GM10248 (cell line): ENCODE data around the gene IP6K1.
"Not testable (repeated sequence)": the region's sequence is repeated elsewhere in the genome, so short reads cannot be mapped to it uniquely, and the experiment has no call there.

ENCODE experiments used
- CTCF ChIA-PET: fragments of 300-600 bp; sonication (Branson Sonifier 250); formaldehyde crosslinking; extraction: SDS; loops from one replicate; lab custom pipeline; 2021; ENCODE audit warnings: antibody characterized with exemption; lab: Yijun Ruan, JAX
- POLR2A ChIA-PET: fragments of 350-650 bp; sonication (Branson Sonifier 250); formaldehyde crosslinking; extraction: SDS; loops from one replicate; lab custom pipeline; 2020; ENCODE audit warnings: antibody characterized with exemption; lab: Yijun Ruan, JAX
- DNase-seq: peaks from one replicate; pipeline ENCODE4 v3.0.0; 2012; ENCODE audit errors: extremely low spot score
- TF ChIP-seq, protein P1 (sequence below): IDR thresholded peaks from 2 replicates; pipeline ENCODE4 v1.5.1; 2012; ENCODE audit warnings: mild to moderate bottlenecking, low read depth; ENCODE audit errors: extremely low read depth, missing control alignments, control extremely low read depth

The IP6K1 gene

DNA sequence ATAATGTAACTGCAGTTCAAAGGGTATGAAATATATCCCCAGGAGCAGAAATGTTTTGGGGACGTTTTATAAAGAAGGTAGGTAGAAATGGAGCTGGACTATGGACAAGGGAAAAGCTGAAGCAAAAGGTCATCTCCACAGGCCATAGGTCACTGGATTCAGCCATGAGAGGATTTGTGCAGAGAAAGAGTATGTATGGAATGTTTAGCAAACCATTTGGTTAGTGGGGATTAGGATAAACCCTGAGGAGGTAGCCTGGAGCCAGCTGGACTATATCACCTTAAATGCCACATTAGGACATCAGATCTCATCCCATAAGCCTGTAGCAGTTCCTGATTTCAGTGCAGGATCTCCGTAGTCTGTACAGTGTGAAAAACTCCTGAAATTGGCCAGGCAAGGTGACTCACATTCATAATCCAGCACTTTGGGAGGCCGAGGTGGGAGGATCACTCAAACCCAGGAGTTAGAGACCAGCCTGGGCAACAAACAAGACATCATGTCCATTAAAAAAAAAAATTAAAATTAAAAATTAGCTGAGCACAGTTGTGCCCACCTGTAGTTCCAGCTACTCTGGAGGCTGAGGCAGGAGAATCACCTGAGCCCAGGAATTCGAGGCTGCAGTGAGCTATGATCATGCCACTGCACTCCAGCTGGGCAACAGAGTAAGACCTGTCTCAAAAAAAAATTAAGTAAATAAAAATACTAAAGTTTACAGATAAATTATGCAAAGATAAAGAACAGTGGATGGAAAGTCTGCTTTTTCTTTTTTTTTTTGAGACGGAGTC, 4.7 kb downstream of the IP6K1 start:
- TF ChIP-seq, protein P1, sequence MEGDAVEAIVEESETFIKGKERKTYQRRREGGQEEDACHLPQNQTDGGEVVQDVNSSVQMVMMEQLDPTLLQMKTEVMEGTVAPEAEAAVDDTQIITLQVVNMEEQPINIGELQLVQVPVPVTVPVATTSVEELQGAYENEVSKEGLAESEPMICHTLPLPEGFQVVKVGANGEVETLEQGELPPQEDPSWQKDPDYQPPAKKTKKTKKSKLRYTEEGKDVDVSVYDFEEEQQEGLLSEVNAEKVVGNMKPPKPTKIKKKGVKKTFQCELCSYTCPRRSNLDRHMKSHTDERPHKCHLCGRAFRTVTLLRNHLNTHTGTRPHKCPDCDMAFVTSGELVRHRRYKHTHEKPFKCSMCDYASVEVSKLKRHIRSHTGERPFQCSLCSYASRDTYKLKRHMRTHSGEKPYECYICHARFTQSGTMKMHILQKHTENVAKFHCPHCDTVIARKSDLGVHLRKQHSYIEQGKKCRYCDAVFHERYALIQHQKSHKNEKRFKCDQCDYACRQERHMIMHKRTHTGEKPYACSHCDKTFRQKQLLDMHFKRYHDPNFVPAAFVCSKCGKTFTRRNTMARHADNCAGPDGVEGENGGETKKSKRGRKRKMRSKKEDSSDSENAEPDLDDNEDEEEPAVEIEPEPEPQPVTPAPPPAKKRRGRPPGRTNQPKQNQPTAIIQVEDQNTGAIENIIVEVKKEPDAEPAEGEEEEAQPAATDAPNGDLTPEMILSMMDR: no peak
- DNase-seq: no peak
- ChIA-PET CTCF (interaction anchor here (1.4 kb wide), 1 partner anchor 22 kb away, joined by 4 read pairs; the partner anchor contains the start of gene INKA1), POLR2A (interaction anchor here (1.0 kb wide), 1 partner anchor 22 kb away, joined by 3 read pairs; no protein-coding TSS in a partner anchor)

GRCh38 chr3:49780975-49781365, 5.4 kb downstream of the IP6K1 start:
- CTCF ChIA-PET: interaction anchor here (1.6 kb wide), 1 partner anchor 58 kb away, joined by 5 read pairs; no protein-coding TSS in a partner anchor

GRCh38 chr3:49780080-49780974, 6.0 kb downstream of the IP6K1 start:
- no peak for DNase-seq
- POLR2A ChIA-PET: interaction anchor here (0.6 kb wide), 1 partner anchor 456 kb away, joined by 5 read pairs; the partner anchor contains the start of gene GNAI2
- TF ChIP-seq, protein P1: no peak
- CTCF ChIA-PET: interaction anchor here (0.7 to 1.6 kb wide), 2 partner anchors 23 to 59 kb away, joined by 3 to 5 read pairs; partner anchors contain the start of gene INKA1

More at GRCh38 chr3:49780975-49781365, 5.4 kb downstream of the IP6K1 start:
- DNase-seq: not testable (repeated sequence)
- POLR2A ChIA-PET: interaction anchor here (1.0 kb wide), 1 partner anchor 23 kb away, joined by 3 read pairs; no protein-coding TSS in a partner anchor

- no peak for DNase-seq
- ChIA-PET POLR2A (interaction anchor here (0.6 kb wide), 1 partner anchor 456 kb away, joined by 5 read pairs; the partner anchor contains the start of gene GNAI2), CTCF (interaction anchor here (0.7 to 2.4 kb wide), 4 partner anchors 23 to 60 kb away, joined by 3 to 8 read pairs (median 4); partner anchors contain the start of gene INKA1)
These were observed 6.8 kb downstream of the IP6K1 start for GRCh38 chr3:49779358-49780079.

DNA sequence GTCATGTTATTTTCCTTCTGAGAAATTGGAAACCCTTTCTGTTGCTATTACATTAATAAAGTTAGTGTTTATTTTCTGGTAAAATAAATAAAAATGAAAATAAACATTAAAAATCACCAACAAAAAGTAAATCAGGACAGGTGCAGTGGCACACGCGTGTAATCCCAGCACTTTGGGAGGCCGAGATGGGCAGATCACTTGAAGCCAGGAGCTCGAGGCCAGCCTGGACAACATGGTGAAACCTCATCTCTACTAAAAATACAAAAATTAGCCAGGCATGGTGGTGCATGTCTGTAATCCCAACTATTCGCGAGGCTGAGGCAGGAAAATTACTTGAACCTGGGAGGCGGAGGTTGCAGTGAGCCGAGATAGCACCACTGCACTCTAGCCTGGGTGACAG, 10.2 kb downstream of the IP6K1 start:
- POLR2A ChIA-PET, CTCF ChIA-PET, DNase-seq: not testable (repeated sequence)

More at GRCh38 chr3:49779358-49780079, 6.8 kb downstream of the IP6K1 start:
- TF ChIP-seq, protein P1: no peak

GRCh38 chr3:49775538-49775937, 10.8 kb downstream of the IP6K1 start:
- CTCF ChIA-PET: interaction anchor here (0.9 kb wide), 1 partner anchor 31 kb away, joined by 3 read pairs; no protein-coding TSS in a partner anchor
- TF ChIP-seq, protein P1: no peak
- DNase-seq: no peak
- POLR2A ChIA-PET: no interaction called here
